UCSD-AML1 (cell line): ENCODE data around the gene HMBS.
"Not testable (repeated sequence)": the region's sequence is repeated elsewhere in the genome, so short reads cannot be mapped to it uniquely, and the experiment has no call there.

Experiments used
- DNase-seq: peaks from one replicate; lab custom pipeline; 2025; ENCODE audit not compliant: unreplicated experiment; lab: John Stamatoyannopoulos, UW

The HMBS gene

DNA sequence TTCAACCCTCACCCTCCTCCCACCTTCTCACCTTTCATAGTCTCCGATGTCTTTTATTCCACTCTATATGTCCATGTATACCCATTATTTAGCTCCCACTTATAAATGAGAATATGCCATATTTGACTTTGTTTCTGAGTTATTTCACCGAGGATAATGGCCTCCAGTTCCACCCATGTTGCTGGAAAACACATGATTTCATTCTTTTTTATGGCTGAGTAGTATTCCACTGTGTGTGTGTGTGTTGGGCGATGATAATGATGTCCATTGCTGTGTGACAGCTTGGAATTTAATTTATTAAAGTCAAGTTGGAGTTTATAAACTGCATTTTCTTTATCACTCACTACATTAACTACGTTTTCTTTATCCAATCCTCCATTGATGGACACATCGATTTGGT, 33.5 kb downstream of the HMBS start:
- no peak for DNase-seq

DNA sequence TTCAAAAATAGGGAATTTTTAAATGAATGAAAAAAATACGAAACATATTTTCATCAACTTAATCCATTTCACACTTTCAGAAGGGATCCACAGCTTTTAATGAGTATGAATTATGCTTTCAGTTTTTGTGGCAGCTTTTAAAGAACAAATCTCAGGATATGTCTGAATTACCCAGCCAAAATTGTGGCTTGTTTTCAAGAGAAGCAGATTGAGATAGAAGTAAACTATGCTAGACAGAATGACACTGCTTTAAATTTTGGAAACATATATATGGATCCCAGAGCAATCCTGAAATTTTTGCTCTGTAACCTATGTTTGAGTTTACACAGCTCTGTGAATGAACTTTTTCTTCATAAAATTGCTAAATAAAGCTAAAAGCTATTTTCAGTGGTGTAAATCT, 34.3 kb downstream of the HMBS start:
- DNase-seq = no peak

- DNase-seq = no peak
These were observed 35.9 kb downstream of the HMBS start for GRCh38 chr11:119120639-119121007.

DNA sequence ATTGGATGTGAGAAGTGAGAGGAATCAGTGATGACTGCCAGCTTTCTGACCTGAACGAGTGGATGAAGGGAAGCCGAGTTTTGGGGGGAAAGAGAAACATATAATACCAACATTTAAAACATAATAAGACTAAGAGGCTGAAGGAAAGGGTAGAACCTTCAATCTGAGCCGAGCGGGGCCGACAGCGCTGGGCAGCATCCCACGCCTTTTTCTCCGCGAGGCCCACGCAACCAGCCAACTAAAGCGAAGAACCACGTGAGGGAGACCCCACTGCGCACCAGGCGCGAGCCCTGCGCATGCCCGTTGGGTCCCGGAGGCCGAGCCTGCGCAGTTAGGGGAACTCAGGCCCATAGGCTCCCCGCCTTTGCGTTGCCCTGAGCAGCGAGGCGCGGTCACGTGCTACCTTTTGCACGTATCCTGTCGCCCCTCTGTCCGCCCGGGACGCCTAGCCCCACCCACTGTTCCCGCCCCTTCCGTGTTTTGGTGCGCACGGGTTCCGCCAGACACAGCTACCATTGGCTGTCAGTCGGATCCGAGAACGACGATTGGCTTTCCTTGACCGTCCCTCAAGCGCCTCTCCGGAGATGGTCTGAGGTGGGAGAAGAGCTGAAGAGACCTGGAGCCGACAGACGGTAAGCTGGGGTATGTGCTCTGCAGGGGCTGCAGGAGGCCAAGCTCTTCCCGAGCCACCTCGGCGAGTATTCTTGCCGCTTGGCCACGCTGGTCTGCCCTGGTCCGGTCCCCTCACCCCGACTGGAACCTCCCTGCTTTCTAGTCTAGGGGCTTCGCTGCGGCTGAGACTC, 36.5 kb downstream of the HMBS start, which contains the start of gene HINFP:
TSS of gene HINFP (plus strand) at position 573 of the 803 bp plus-strand sequence. CDS start 5,365 bp downstream, outside the sequence.
- peak; percentile 100 for DNase-seq

GRCh38 chr11:119121811-119122124, 37.1 kb downstream of the HMBS start:
- DNase-seq = no peak

DNA sequence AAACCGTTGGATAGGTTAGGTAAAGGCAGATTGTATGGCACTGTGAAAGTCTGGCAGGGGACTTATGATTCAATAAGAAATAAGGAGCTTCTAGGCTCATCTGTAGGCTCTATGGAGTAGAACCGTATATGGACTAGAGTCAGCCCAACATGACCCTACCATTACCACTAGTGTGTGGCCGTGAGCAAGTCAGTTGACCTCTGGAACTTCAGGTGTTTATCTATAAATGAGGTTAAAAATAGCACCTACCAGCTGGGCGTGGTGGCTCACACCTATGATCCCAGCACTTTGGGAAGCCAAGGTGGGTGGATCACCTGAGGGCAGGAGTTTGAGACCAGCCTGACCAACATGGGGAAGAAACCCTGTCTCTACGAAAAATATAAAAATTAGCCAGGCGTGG, 41.1 kb downstream of the HMBS start:
- DNase-seq = no peak

DNA sequence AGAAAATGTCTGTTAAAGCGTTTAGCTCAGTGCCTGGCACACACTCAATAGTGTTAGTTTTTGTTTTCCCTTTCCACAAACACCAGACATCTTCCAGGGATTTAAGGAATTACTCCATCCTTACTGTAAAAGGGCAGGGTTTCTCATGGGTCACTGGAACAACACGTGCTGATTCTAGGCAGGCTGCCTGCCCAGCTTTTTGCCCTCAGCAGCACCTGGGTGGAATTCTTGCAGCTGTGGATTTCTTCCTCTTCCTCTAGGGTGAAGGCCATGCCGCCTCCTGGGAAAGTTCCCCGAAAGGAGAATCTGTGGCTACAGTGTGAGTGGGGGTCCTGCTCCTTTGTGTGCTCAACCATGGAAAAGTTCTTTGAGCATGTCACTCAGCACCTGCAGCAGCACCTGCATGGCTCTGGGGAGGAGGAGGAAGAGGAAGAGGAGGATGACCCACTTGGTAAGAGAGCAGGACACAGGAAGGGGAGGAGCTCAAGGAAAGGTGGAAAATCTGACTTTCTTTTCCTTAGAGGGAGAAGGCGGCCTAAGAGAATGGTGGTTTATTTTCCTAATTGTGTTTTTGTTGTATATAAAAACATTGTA, 42.1 kb downstream of the HMBS start:
- no peak for DNase-seq

DNA sequence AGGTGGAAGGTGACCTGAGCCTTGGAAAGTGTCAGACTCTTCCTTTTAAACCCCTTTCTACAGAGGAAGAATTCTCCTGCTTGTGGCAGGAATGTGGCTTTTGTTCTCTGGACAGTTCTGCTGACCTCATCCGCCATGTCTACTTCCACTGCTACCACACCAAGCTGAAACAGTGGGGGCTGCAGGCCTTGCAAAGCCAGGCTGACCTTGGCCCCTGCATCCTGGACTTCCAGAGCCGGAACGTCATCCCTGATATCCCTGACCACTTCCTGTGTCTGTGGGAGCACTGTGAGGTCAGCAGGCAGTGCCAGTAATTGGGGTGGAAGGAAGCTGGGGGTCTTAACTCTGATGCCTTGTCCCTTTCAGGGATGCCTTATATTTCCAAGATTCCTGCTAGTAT, 46.0 kb downstream of the HMBS start:
- peak; percentile 24 for DNase-seq

DNA sequence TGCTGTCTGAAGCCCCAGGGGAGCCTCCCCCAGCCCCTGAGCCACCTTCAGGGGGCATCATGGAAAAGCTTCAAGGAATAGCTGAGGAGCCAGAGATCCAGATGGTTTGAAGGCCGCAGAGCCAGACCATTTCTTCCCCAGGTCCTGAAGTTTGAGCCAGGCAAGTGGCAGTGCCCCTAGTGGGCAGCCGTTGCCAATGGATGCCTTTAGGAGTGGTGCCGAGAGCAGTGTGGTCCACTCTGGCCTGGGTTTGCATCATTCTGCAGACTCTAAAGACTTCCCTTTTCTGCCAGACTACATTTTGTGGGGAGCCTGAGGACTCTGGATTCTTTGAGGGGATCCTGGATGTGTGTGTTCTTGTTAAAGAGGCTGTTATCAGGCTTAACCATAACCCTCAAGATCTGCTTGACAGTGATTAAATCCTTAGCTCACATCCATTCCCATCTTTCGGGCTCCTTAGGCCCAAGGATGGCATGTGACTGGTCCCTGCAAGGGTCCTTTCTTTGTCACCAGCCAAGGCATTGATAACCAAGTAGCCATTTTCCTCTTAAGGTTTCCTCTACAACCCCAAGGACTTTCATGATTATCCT, 49.8 kb downstream of the HMBS start:
- peak; percentile 41 for DNase-seq

DNA sequence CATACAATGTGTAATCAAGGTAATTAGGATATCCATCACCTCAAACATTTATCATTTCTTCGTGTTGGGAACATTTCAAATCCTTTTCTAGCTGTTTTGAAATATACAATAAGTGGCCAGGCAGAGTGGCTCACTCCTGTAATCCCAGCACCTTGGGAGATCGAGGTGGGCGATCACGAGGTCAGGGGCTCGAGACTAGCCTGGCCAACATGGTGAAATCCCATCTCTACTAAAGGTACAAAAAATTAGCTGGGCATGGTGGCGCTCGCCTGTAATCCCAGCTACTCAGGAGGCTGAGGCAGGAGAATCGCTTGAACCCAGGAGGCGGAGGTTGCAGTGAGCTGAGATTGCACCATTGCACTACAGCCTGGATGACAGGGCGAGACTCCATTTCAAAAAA, 54.6 kb downstream of the HMBS start:
- DNase-seq = not testable (repeated sequence)
